GM23338 (cell line): Measurements from ENCODE around the gene CYB5R3. TPM values are rescaled to one million over a fixed set of nuclear protein-coding genes. Genes with fewer than 3 reads are reported as not detected.
A peak's percentile ranks its signal among the peaks of the same experiment; 100 is the strongest.
"Not testable (repeated sequence)": the region's sequence is repeated elsewhere in the genome, so short reads cannot be mapped to it uniquely, and the experiment has no call there.

Experiments used
- ATAC-seq: fragments of 200-7000 bp; cut with Tn5 transposase; 3 replicates; pipeline ENCODE4 v1.9.1; 2020
- DNase-seq: peaks from one replicate; pipeline ENCODE4 v3.0.0-alpha.2; 2015; ENCODE audit warnings: low spot score
- H2AFZ ChIP-seq: fragments of 200-600 bp; sonication (generic); 2 replicates; pipeline ENCODE4 v1.8.0; 2016; ENCODE audit warnings: antibody characterized with exemption, mild to moderate bottlenecking, moderate library complexity
- H3F3A ChIP-seq: fragments of 200-600 bp; sonication (generic); replicated peaks from 2 replicates; pipeline ENCODE4 v1.8.0; 2017; ENCODE audit warnings: antibody characterized with exemption, mixed run types, low read depth
- H3K27ac ChIP-seq: fragments of 200-600 bp; sonication (generic); 2 replicates; pipeline ENCODE4 v1.6.1; 2016; ENCODE audit warnings: low read depth
- H3K27me3 ChIP-seq: fragments of 200-600 bp; sonication (generic); 2 replicates; pipeline ENCODE4 v1.8.0; 2016; ENCODE audit warnings: mild to moderate bottlenecking, mixed run types, moderate library complexity; ENCODE audit not compliant: insufficient read depth
- H3K36me3 ChIP-seq: fragments of 200-600 bp; sonication (generic); 2 replicates; pipeline ENCODE4 v1.8.0; 2016; ENCODE audit warnings: mild to moderate bottlenecking; ENCODE audit not compliant: insufficient read depth
- H3K4me1 ChIP-seq: fragments of 200-600 bp; sonication (generic); 2 replicates; pipeline ENCODE4 v1.8.0; 2016; ENCODE audit warnings: mild to moderate bottlenecking, moderate library complexity; ENCODE audit not compliant: insufficient read depth
- H3K4me2 ChIP-seq: fragments of 200-600 bp; sonication (generic); 2 replicates; pipeline ENCODE4 v1.7.1; 2017; ENCODE audit warnings: mixed run types
- H3K4me3 ChIP-seq: fragments of 200-600 bp; sonication (generic); 2 replicates; pipeline ENCODE4 v1.6.1; 2016; ENCODE audit warnings: mixed run types
- H3K79me2 ChIP-seq: fragments of 200-600 bp; sonication (generic); replicated peaks from 2 replicates; pipeline ENCODE4 v1.8.0; 2017; ENCODE audit warnings: mild to moderate bottlenecking; ENCODE audit not compliant: insufficient read depth
- H3K9me2 ChIP-seq: fragments of 200-600 bp; sonication (generic); 2 replicates; pipeline ENCODE4 v1.8.0; 2017; ENCODE audit not compliant: insufficient read depth
- H4K20me1 ChIP-seq: fragments of 200-600 bp; sonication (generic); replicated peaks from 2 replicates; pipeline ENCODE4 v1.8.0; 2017; ENCODE audit warnings: mild to moderate bottlenecking; ENCODE audit not compliant: insufficient read depth
- H3K27ac Mint-ChIP-seq: 2 replicates; pipeline ENCODE4 v1.8.0; 2020; ENCODE audit warnings: inconsistent platforms, mild to moderate bottlenecking, moderate library complexity, mixed read lengths
- H3K27me3 Mint-ChIP-seq: 3 replicates; pipeline ENCODE4 v1.8.0; 2022; ENCODE audit warnings: low read depth, mild to moderate bottlenecking, moderate library complexity, mixed read lengths, inconsistent platforms; ENCODE audit not compliant: insufficient read depth, poor library complexity
- H3K36me3 Mint-ChIP-seq: 3 replicates; pipeline ENCODE4 v1.8.0; 2021; ENCODE audit warnings: low read depth, mild to moderate bottlenecking, inconsistent platforms, moderate library complexity, mixed read lengths
- H3K4me1 Mint-ChIP-seq: 3 replicates; pipeline ENCODE4 v1.8.0; 2020; ENCODE audit warnings: mild to moderate bottlenecking, inconsistent platforms, mixed read lengths
- H3K4me3 Mint-ChIP-seq: 3 replicates; pipeline ENCODE4 v1.8.0; 2021; ENCODE audit warnings: moderate library complexity, mild to moderate bottlenecking, inconsistent platforms, mixed read lengths
- H3K9me3 Mint-ChIP-seq: 3 replicates; pipeline ENCODE4 v1.8.0; 2020; ENCODE audit warnings: moderate library complexity, mild to moderate bottlenecking, inconsistent platforms, mixed read lengths
- ETS1 ChIP-seq: IDR thresholded peaks from 2 replicates; pipeline ENCODE4 v1.6.1; 2016; ENCODE audit warnings: antibody characterized with exemption
- EZH2 ChIP-seq: fragments of 200-600 bp; sonication (generic); IDR thresholded peaks from one replicate; pipeline ENCODE4 v1.8.0; 2017; ENCODE audit warnings: antibody characterized with exemption, mild to moderate bottlenecking, low read depth; ENCODE audit not compliant: unreplicated experiment
- ZNF462 ChIP-seq: fragments of 250-450 bp; sonication (Bioruptor Pico); IDR thresholded peaks from 2 replicates; pipeline ENCODE4 v1.5.0; 2020; ENCODE audit warnings: mild to moderate bottlenecking, moderate library complexity
- polyA plus RNA-seq: library from polyadenylated mRNA; unstranded; fragments of >200 nt; fragmentation: Nextera tagmentation; extraction: Ambion mirVana; gene quantifications from 2 replicates; pipeline ENCODE4 v1.2.1, GENCODE V29; 2016
- total RNA-seq: library from RNA; depleted of rRNA; stranded (reverse); fragments of >200 nt; shearing (Covaris generic); gene quantifications from 2 replicates; pipeline ENCODE4 v1.2.3, GENCODE V29; 2014

The CYB5R3 gene
- total and polyA plus RNA-seq, 2 experiments from 2014 or later = 76.2 to 76.9 TPM

DNA sequence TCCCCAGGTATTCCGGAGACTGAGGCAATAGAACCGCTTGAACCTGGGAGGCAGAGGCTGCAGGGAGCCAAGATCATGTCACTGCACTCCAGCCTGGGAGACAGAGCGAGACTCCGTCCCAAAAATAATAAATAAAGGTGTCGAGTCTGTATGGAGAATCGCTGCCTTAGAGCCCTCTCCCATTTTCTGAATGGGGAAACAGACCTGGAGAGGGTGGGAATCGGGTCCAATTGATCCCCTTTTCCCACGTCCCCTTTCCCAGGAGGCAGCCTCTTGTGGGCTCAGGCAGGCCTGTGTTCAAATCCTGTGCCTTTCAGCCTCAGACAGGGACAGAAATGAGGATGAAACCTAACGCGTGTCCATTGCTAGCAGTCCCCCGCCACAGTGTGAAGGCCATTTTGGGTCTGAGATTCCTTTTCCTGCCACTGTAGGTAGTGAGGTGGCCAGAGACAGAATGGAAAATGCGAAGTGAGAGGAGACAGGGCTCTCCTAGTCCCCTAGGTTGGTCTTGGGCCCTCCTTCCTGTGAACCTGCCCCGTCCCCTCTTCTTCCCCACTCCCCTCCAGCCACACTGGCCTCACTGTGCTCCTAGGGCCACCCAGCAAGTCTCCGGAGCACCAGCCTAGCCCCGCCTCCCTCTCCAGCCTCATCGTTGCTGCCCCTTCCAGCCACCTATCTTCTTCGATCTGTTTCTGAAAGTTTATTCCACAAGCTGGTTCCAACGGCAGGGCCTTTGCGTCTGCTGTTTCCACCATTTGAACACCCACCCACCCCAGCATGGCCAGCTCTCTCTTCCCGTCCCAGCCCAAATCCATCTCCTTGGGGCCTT is 31.8 kb downstream of the CYB5R3 start (continued):
- no peak for TF ChIP-seq ZNF462 (CRISPR knock-in tag)
- no peak for TF ChIP-seq EZH2
- TF ChIP-seq ETS1 = no peak

GRCh38 chr22:42615860-42616175 is 33.4 kb downstream of the CYB5R3 start:
- not testable (repeated sequence) for DNase-seq, H3K9me2 ChIP-seq, H2AFZ ChIP-seq, ATAC-seq, H3K27me3 ChIP-seq, H3K9me3 Mint-ChIP-seq, H3F3A ChIP-seq, H3K36me3 ChIP-seq
- H4K20me1 ChIP-seq = peaks cover 19% of the 10 kb centered on the region
- Mint-ChIP-seq H3K4me3 (peak overlapping the region; percentile 90), H3K27me3 (peaks cover 41% of the 10 kb centered on the region), H3K4me1 (peaks cover 35% of the 10 kb centered on the region), H3K36me3 (peaks cover 25% of the 10 kb centered on the region), H3K27ac (peak overlapping the region; percentile 100)
- peak overlapping the region; percentile 7 for H3K27ac ChIP-seq
- peak overlapping the region; percentile 29 for H3K4me3 ChIP-seq
- peaks cover 35% of the 10 kb centered on the region for H3K79me2 ChIP-seq
- H3K4me2 ChIP-seq = peak overlapping the region; percentile 48
- peaks cover 15% of the 10 kb centered on the region; the same call in 1 of the 2 replicates for H3K4me1 ChIP-seq
